Stimulated activated CD4-positive, alpha-beta T cell treated with anti-CD3 and anti-CD28 coated beads, Interleukin-1b, Interleukin-23, amount 100 ng/mL, for 1 hour (primary cell): Measurements from ENCODE around the gene PRRT1B.
A peak's percentile ranks its signal among the peaks of the same experiment; 100 is the strongest.

Experiments used
- DNase-seq, 2 donors: peaks; one replicate each; pipeline ENCODE4 v3.0.0-alpha.2; 2020; ENCODE audit warnings: low read depth in 2 of 2

The PRRT1B gene

GRCh38 chr9:131579789-131580211 lies 34.5 kb downstream of the PRRT1B start:
- no peak for DNase-seq

- DNase-seq, result no peak
Measured at GRCh38 chr9:131580358-131580757, 35.0 kb downstream of the PRRT1B start.

DNA sequence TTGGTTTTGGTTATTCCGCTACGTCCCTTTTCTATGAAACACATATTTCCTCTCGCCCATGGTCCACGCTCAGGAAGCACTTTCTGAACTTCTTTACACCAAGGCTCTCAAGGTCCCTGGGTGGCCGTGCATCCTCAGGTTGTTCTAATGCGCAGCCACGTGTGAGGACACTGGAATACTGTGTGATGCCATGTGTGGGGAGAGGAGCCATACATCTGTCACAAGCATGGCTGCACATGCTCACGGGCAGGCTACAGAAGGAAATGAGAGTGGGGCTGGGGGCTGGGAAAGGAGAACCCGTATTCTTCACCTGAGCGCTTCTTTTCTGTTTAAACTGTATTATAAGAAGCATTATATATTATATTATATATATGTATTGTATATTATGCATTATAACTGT lies 36.7 kb downstream of the PRRT1B start:
- no peak for DNase-seq

DNA sequence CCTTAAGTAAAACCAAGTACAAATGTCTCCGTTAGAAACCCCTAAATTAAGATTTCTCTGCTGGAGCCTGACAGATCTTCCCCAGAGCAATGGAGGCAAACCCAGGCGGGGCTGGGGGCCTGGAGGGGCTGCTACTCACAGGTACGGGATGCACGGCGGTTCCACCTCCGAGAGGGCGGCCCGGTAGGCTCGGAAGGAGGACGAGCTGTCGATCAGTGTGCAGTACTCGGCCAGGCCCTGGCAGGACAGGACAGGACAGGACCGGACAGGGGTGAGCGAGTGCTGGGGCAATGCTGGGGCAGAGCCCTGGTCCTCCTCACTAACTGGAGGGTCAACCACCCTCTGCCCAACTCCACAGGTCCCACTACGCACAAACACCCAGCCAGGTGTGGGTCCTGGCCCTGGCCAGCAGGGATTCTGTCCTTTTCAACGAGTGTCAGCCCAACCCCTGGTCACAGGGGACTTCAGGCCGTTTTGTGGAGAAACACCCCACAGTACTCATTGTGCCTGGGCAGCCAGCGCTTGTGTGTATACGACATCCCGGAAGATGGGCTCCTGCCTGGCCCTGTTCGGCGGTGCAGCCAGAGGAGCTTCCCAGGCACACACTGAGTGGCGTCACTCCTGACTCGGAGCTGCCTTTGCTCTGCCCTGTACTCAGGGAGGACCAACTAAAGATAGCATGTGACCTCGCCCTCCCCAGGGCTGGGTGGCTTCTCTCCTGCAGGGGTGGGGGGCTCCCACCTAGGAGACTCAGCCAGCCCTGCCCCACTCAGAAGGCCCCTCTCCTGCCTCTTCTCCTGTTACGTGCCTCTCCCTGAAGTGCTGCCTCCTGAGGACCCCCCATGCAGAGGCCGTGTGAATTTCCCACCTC lies 37.4 kb downstream of the PRRT1B start:
- no peak for DNase-seq

GRCh38 chr9:131583337-131583645 lies 38.0 kb downstream of the PRRT1B start:
- no peak for DNase-seq

DNA sequence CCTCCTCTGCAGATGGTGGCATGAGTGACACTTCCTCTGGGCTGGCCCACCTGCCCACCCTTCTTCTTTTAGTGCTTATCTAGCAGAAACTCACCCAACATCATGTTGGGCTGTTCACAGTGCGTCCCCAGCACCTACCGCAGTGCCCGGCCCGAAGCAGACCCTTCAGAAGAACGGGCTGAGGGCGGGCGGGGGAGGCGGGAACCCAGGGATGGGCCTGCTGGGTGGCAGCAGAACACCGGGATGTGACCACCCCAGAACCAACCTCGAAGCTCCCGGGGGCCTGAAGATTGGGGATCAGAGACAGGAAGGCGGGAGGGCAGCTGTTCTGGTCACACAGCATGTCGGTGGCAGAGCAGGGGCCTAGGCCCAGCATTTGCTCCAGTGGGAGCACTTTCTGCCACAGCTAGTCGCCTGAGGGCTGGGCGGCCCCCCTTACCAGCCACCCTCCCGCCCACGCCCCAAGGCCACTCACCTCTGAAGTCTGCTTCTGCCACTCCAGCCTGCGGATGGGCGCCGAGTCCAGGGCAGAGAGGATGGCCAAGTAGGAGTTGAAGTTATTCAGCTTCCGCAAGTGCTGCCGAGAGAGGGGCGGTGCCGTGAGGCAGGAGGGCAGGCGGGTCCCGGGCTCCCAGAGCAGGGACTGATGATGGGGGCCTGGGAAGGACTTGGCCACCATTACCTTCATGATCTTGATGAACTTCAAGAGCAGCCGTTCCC lies 38.7 kb downstream of the PRRT1B start:
- no peak for DNase-seq

DNA sequence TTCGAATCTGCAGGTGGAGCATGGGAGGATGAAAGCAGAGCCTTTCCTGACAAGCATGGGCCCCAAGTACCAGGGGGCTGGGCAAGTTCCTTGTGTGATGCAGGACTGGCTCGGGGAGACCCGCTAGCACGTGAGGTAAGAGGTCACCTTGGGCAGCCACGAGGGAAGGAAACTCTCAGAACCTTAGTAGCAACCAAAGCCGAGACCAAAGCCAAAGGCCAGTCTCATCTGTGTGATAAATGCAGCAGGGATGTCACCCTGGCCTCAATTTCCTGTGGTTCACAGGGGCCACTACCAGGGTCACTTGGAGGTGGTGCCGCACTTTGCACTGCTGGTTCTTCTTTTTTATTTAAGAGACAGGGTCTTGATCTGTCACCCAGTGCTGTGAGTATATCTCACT lies 39.5 kb downstream of the PRRT1B start:
- DNase-seq, result no peak

- DNase-seq, result no peak
Measured at GRCh38 chr9:131585375-131585774, 40.1 kb downstream of the PRRT1B start.

- DNase-seq, result no peak
Measured at GRCh38 chr9:131587331-131587730, 42.0 kb downstream of the PRRT1B start.

DNA sequence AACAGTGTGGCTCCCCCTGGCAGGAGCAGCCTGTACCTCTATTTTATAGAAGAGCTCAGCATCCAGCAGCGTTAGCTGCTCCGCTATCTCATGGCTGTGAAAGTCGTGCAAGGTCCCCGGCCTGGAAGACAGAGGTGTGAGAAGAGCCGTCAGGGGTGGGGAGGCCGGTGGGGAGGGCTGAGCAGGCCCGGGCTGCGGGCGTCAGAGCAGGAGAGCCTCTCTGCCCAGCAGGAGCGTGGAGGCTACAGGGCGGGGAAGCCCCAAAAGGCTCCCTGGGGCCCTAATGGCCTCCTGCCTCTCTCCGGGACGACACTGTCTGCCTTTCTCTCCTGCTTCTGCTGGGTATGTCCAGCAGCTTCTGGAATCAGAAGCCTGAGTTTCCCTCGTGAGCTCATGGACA lies 42.6 kb downstream of the PRRT1B start:
- no peak for DNase-seq

- DNase-seq, result no peak
Measured at GRCh38 chr9:131588396-131588795, 43.1 kb downstream of the PRRT1B start.

DNA sequence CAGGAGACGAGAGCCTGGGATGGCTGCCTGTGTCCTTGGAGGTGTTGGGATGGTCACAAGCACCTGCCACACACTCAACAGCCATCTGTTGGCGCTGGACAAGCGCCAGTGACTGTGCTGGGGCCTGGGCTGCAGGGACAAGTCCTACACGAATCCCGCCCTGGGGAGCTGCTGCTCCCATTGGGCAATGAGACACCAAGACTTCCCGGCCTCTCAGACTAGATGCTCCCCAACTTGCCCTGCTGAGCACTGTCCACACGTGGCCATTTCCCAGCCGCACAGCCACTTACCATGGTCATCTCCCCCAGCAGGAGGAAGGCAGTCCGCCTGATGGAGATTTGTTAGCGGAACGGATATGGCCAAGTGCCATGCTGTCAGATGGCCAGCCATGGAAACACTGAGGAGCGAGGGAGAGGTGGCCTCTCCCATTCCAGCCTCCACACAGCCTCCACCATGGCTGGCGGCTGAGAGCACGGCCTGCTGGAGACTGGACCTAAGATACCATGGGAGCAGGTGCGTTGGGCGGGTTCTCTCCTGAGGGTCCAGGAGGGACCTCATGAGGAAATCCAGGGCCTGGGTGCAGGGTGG lies 43.9 kb downstream of the PRRT1B start:
- DNase-seq, result no peak

DNA sequence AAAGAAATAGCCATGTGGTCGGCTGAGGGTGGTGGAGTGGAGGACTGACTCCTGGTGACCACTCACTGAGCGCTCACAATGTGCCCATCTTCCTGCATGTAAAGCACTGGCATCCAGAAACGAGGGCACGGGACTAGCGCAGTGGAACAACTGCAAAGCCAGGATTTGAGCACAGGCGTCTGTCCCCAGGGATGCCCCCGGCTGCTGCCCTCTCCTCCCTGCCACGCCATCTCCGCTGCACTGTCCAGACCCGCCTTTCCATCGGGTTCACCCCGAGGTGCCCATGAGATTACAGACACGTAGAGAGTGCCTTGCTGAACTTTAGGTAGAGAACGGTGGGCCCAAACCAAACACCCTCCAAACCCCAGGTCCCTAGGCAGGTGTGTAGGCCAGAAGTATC lies 44.7 kb downstream of the PRRT1B start:
- DNase-seq, result no peak

- DNase-seq, result no peak
Measured at GRCh38 chr9:131590449-131590848, 45.1 kb downstream of the PRRT1B start.

- DNase-seq, result peak; percentile 48 to 66
Measured at GRCh38 chr9:131590907-131591844, 45.9 kb downstream of the PRRT1B start.

- DNase-seq, result no peak
Measured at GRCh38 chr9:131591845-131592208, 46.5 kb downstream of the PRRT1B start.

DNA sequence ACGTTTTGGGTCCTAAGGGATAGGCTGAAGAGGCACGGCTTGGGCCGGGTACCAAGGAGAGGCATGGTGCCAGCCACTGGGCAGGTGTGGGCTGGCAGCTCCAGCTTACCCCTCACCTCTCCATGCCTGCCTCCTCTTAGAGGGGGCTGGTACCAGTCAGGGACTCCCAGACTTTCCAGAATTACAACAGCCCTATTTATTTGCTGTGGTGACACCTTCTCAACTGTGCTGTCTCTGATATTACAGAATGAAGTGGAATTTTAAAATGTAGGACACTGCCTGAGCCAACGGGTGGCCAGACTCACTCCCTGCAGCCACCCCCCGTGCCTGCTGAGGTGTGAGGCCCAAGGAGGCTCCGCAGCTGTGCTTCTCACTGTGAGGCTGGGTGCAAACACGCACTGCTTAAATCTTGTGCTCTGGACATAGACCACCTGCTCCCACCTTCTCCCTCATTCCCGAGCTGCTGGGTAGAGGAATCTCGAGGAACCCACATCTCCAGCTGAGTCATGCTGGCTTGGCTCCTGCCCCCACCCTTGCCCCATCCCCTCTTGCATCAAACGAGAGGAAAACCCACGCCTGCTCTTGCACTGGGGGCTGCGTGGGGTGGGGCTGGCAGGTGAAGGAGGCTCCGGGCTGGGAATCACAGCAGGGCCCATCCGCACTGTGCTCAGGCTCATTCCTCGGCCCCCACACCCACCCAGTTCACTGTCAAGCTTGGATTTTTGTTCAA lies 47.9 kb downstream of the PRRT1B start:
- DNase-seq, result no peak

DNA sequence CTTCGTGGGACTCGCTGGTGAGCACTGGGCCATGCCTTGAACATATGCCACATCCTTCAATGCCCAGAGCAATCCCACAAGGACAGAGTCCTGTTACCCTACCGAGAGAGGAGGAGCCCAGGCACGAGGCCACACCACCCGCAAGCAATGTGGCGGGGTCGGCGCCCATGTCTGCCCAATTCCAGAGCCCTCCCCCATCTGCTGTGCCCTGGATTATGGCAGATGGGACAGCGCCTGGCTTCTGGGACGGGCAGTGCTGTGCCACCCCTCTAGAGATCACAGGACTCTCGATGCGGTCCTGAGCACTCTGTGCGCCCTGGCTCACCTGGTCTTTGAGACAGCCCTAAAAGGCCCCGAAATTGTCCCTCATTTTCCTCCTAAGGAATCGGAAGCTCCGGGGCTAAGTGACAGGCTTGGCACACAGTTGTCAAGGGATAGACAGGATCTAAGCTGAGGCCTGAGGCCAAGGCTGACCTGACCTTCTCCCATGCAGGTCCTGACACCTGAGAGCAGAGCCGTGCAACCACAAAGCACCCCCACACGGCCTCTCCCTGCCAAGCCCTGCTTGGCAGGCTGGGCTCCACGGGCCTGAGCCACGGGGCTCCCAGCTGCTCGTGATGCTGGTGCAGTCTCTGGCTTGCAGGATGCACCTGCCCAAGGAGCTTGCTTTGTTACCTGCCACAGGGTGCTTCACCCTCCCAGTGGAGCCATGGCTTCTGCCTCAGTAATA lies 48.8 kb downstream of the PRRT1B start:
- no peak for DNase-seq

DNA sequence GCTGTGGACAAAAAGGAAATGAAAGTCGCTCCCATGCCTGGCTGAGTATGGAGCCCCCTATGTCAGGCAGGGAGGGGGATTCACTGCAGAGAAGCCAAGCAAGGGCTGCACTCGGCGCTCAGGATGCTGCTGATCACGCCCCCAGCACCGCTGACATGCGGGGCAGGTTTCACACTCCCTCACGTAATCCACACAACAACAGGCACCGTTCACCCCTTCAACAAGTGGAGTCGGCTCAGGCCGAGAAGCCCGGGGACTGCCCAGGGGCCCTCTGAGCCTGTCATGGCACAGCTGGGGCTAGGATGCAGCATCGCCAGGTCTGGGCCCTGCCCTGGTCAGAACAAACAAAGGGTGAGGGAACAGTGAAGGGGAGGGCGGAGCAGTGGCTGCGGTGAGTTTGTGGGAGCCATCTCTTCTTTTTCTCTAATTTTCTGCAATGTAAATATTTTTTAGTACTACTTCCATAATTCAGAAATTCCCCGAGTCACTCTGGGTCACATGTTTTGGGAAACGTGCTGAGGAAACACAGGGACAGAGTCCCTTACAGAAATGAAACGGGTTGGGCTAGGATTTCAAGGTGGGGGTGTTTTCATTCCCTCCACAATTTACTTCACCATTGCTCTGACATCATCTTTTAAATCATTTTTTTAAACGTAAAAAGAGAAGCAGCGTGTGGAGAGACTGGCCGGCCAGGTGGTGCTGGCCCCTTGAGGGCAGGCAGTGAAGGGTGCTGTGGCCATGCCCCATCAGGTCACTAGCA lies 49.8 kb downstream of the PRRT1B start:
- DNase-seq, result no peak
